ENCODE results near the gene RANBP6. TPM values are rescaled to one million over a fixed set of nuclear protein-coding genes. Genes with fewer than 3 reads are reported as not detected.
A peak's percentile ranks its signal among the peaks of the same experiment; 100 is the strongest.

RANBP6 gene
- total and polyA plus RNA-seq, 11 donors = 7.7 to 65.5 (median 24.1) TPM

- TF ChIP-seq POLR2A (IDR thresholded peaks at IDR 0.05) (no peak), CTCF (IDR thresholded peaks at IDR 0.05) (peak; percentile 67 to 83 (median 75))
- H3K4me1 ChIP-seq = no peaks in the 10 kb centered on the region
- no peaks in the 10 kb centered on the region for H3K36me3 ChIP-seq
- H3K27ac ChIP-seq = no peak overlapping the region
- intact Hi-C loops (cut with DNase I) = loop anchor here (1.0 to 10.0 kb wide), 11 partner anchors 50 to 254 kb away; no protein-coding TSS in a partner anchor
- H3K27me3 ChIP-seq = peaks cover 0 to 5% (median 0%) of the 10 kb centered on the region in 9 donors
- no peak overlapping the region for H3K4me3 ChIP-seq
- 3 to 10% (median 8%) methylated on average over 3 of the region's 3 CpGs for WGBS, 4 donors
- DNase-seq = peak in 4 of 5 donors; percentile 40 to 75 (median 56)
- ATAC-seq = peak in 3 of 4 donors; percentile 81 to 91 (median 84)
- H3K9me3 ChIP-seq = peaks cover 0 to 3% (median 0%) of the 10 kb centered on the region in 12 donors
These were observed 39.1 kb upstream of the RANBP6 start for GRCh38 chr9:6054280-6055099.

- WGBS, 4 donors = 69 to 85% (median 81%) methylated on average over 2 of the region's 2 CpGs
- H3K4me3 ChIP-seq = no peak overlapping the region
- intact Hi-C loops (cut with DNase I) = loop anchor here in 5 of 10 donors (2.0 to 10.0 kb wide), 4 partner anchors 52 to 254 kb away; no protein-coding TSS in a partner anchor
- peaks cover 0 to 8% (median 0%) of the 10 kb centered on the region in 9 donors for H3K27me3 ChIP-seq
- H3K36me3 ChIP-seq = no peaks in the 10 kb centered on the region
- no peaks in the 10 kb centered on the region for H3K9me3 ChIP-seq
- DNase-seq (no peak), ATAC-seq (no peak)
- no peak for TF ChIP-seq CTCF (IDR thresholded peaks at IDR 0.05)
- TF ChIP-seq POLR2A (IDR thresholded peaks at IDR 0.05) = no peak
- H3K4me1 ChIP-seq = no peaks in the 10 kb centered on the region
- no peak overlapping the region for H3K27ac ChIP-seq
These were observed 37.0 kb upstream of the RANBP6 start for GRCh38 chr9:6052293-6052919.

GRCh38 chr9:6051511-6051950 lies 36.1 kb upstream of the RANBP6 start:
- no peak overlapping the region for H3K27ac ChIP-seq
- H3K27me3 ChIP-seq = peaks cover 0 to 8% (median 0%) of the 10 kb centered on the region in 9 donors
- H3K4me1 ChIP-seq = no peaks in the 10 kb centered on the region
- ATAC-seq (no peak), DNase-seq (no peak)
- no peaks in the 10 kb centered on the region for H3K36me3 ChIP-seq
- no peaks in the 10 kb centered on the region for H3K9me3 ChIP-seq
- intact Hi-C loops (cut with DNase I) = loop anchor here in 4 of 10 donors (5.0 to 10.0 kb wide), 3 partner anchors 53 to 247 kb away; no protein-coding TSS in a partner anchor
- H3K4me3 ChIP-seq = no peak overlapping the region
- WGBS, 4 donors = 89 to 94% (median 92%) methylated on average over 2 of the region's 2 CpGs
- TF ChIP-seq POLR2A (IDR thresholded peaks at IDR 0.05) = no peak
- TF ChIP-seq CTCF (IDR thresholded peaks at IDR 0.05) = no peak

GRCh38 chr9:6049798-6050197 lies 34.4 kb upstream of the RANBP6 start:
- peaks cover 0 to 8% (median 0%) of the 10 kb centered on the region in 9 donors for H3K27me3 ChIP-seq
- no peak overlapping the region for H3K4me3 ChIP-seq
- no peaks in the 10 kb centered on the region for H3K9me3 ChIP-seq
- intact Hi-C loops (cut with DNase I) = loop anchor here in 4 of 10 donors (5.0 to 10.0 kb wide), 3 partner anchors 55 to 245 kb away; no protein-coding TSS in a partner anchor
- TF ChIP-seq POLR2A (IDR thresholded peaks at IDR 0.05) = no peak
- peak in 4 of 12 donors; percentile 7 to 16 (median 12) for TF ChIP-seq CTCF (IDR thresholded peaks at IDR 0.05)
- 72 to 95% (median 75%) methylated on average over 1 of the region's 1 CpG for WGBS, 4 donors
- H3K27ac ChIP-seq = no peak overlapping the region
- no peaks in the 10 kb centered on the region for H3K36me3 ChIP-seq
- peaks cover 0 to 7% (median 0%) of the 10 kb centered on the region in 12 donors for H3K4me1 ChIP-seq
- DNase-seq (no peak), ATAC-seq (no peak)
